GOT3 (cell line): ENCODE data around the gene SPARC.
A peak's percentile ranks its signal among the peaks of the same experiment; 100 is the strongest.

Experiments
- DNase-seq: peaks from one replicate; lab custom pipeline; 2025; ENCODE audit warnings: mixed read lengths; lab: John Stamatoyannopoulos, UW

SPARC gene

DNA sequence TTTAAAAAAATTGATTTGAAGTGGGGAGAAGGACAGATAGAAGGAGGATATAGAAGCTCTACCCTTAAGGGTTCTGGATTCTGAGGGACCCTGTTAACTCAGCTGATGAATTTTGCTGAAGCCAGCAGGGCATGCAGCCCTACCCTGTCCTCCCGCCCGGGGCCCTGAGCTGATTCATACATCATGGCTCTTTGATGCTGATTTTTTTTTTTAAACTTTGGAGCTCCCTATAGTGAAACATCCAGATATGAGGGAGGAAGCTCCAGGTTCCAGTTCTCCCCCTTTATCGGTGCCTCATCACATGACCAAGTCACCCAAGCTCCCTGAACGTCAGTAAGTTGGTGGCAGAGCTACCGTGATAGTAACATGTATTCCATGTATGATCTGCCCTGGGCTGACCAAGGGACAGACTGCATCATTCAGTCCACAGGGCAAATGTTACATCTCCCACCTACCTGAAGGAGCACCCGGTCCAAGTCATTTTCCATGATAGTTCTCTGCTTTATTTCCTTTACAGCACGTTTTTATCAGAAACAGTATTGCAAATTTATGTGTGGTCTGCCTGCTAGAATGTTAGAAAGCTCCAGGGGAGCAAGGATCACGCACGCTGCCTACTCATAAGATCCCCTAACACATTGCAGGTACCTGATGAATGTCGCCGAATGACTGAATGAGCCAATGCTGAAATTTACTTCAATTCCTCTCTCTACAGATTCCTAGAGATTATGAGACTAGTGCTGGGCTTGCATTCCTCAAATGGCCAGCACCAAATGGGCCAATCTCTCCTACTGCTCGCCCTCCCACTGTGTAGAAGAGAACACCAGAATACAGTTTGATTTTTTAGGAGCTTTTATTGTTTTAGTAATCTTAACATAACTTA is 25.9 kb downstream of the SPARC start:
- peak; percentile 39 for DNase-seq

DNA sequence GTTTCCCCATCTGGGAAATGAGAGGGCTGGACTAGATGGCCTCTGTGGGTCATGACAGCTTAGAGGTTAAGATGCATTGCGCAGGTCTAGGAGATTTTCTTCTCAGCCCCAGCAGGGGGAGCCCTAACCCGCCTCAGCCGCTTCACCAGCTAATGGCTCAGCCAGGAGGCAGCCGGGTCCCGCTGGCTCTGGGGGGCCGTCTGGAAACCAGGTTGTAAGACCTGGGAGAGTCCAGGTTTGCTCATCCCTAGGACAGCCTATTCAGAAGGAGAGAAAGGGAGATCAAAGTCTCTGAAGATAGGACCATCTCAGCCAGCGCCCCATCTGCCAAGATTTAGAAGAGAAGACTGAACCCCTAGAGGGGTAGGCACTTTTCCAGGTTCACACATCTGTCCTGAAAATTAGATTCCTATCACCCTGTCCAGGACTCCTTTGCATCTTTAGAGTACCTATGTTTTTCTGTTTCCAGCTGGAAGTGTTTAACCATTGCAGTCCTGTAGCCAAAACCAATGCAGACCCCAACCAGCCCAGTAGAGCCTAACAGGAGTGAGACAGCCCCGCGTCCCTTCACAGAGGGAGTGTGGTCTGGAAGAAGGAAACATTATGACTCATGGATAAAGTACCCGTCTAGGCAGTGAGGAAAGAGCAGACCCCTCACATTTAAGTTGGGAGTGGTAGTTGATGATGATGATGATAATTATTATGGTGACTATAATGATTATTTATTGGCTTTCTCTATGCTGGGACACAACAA is 27.5 kb downstream of the SPARC start:
- peak; percentile 65 for DNase-seq

DNA sequence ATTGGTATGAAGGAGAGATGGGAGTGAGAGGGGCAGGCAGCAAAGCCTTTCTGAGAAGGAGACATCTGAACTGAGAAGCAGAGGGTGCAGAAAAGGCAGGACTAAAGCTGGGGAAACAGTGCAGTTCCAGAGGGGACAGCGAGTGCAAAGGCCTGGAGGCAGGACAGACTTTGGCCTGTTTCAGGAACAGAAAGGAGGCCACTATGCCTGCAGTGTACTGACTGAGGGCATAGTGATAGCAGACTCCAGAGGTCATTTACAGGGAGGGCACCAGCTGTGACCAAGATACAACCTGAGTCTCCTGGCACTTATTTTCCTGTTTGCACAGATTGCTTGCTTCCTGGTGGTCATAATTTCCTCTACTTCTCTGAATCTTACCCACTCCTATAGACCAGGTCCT is 29.6 kb downstream of the SPARC start:
- no peak for DNase-seq

DNA sequence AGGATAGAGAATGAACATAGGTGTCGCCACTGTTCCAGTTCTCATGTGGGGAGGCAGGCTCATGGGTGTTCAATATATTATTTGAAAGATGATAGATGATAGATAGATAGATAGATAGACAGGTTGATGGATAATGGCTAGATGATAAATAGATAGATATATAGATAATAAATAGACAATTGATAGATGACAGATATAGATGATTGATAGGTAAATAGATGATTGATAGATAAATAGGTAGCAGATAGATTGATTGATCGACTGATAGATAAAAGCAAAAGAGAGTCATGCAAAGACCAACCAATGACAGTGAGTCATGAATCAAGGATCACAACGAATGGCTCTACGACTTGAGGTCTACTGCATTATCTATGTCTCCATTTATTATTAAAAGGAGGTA is 30.4 kb downstream of the SPARC start:
- DNase-seq, result no peak

DNA sequence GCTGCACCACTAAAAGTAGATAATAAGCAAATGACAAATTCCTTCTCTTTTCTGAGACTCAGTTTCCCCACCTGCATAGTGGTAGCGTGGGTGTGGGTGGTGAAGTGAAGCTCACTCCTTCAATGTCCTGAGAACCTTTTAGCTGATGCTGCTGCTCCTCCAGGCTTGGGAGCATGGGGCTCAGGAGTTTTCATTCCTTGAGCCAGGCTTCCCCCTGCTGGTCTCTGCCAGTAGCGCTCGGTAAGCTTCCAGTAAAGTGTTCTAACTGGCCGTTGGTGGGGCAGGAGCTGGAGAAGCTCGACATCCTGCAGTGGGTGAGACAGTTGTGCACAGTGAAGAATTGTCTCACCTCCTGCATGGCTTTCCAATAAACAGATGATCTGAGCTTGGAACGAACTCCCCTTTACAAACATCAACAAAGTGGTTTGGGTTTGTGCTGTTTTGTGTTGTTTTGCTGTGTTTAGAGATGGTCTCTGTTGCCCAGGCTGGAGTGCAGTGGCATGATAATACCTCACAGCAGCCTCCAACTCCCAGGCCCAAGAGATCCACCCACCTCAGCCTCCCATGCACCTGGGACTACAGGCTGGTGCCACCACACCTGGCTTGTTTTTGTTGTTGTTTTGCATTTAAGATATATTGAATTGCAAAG is 34.6 kb downstream of the SPARC start:
- DNase-seq, result peak; percentile 54

DNA sequence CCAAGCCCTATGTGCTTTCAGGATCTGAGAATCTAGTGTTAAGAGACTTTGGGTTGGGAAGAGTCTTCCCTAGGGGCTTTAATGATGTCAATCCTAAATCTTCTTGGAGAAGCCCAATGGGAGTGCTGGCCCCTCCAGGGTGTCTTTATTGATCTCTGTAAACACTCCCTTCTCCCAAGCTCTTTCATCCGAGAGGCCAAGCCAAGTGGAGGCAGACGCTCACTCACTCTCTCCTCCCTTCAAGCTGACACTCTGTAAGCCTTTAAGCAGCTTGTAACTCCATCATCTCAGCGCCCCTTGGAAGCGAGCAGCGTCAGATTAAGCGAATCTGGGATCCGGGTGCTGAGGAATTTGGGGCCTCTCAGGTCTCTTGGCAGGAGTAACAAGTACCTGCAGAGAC is 37.7 kb downstream of the SPARC start:
- no peak for DNase-seq

DNA sequence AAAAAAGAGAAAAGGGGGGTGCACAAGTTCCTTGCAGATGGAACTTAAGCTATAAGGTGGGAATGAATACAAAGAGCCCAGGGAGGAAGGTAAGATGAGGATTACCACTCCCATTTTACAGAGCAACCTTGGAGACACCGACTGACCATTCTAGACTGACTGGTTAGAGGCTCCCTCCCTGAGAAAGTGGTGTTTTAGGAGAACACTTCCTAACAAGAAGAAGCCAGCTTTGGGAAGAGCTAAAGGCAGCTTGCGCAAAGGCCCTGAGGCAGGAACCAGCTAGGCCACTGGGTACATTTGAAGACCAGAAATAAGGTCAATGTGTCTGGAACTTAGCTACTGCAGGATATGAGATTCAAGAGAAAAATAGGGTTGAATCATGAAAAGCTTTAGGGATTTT is 38.6 kb downstream of the SPARC start:
- DNase-seq, result no peak

DNA sequence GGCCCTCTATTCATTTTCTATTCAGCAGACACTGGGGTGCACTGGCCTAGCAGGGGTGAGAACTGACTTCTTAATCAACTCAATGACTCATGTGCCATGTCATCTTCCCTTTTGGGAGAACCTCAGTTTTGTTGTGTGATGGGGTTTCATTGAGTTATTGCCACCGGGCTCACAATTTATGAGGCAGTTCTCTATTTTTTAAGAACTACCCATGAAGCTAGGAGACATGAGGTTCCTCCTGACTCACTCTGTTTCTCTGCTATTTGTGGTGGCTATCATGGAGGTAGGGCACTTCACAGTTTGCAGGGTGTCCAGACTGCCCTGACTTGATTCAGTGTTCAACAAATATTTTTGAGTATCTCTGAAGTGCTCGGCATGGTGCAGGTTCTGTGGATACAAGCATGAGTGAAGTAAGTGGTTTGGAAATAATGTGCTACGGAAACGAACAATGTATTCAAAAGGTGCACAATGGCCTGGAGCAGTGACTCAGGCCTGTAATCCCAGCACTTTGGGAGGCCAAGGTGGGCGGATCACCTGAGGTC is 39.3 kb downstream of the SPARC start:
- no peak for DNase-seq

DNA sequence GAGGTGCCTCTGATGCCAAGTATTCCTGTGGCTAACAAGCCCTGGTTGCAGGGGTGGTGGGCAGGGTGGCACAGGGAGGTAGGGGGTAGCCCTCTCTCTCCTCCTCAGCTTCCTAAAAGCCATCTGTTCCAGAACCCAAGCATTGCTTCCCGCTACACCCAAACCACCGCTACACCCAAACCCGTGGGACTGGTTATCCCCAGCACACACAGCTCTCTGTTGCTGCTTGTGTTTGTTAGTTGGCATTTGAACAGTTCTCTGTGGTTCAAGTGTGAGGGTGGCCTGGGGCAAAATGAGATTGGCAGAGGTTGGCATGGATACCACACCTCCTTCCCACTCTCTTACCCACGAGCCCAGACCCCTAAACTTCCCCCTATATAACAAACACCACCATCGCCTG is 40.4 kb downstream of the SPARC start:
- no peak for DNase-seq

DNA sequence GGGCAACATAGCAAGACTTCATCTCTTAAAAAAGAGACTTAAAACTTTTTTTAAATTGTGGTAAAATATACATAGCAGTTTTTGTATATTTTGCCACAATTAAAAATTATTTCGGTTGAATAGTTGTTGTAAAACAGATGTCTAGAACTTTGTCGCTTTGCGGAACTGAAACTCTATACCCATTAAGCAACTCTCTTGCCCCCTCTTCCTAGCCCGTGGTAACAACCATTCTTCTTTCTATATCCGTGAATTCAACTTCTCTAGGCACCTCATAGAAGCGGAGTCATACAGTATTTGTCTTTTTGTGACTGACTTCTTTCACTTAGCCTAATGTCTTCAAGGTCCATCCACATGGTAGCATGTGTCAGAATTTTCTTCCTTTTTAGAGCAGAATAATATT is 43.3 kb downstream of the SPARC start:
- no peak for DNase-seq

DNA sequence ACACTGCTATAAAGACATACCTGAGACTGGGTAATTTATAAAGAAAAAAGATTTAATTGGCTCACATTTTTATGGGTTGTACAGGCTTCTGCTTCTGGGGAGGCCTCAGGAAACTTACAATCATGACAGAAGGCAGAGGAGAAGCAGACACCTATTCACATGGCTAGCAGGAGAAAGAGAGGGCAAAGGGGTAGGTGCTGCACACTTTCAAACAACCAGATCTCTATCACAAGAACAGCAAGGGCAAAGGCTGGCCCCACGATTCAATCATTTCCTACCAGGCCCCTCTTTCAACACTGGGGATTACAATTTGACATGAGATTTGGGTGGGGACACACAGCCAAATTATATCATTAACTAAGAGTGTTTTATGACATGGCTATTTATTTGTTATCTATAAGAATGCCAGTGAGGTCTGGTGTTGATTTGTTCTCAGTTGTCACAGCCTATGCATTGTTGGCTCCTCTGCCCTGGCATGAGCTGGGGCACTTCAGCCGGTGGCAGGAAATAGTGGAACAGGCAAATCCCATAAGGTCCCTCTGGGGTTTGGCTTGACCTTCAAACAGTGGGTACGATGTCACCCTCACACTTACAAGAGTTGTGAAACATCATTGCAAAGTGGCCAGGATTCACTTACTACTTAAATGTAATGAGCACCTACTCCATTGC is 44.1 kb downstream of the SPARC start:
- no peak for DNase-seq

DNA sequence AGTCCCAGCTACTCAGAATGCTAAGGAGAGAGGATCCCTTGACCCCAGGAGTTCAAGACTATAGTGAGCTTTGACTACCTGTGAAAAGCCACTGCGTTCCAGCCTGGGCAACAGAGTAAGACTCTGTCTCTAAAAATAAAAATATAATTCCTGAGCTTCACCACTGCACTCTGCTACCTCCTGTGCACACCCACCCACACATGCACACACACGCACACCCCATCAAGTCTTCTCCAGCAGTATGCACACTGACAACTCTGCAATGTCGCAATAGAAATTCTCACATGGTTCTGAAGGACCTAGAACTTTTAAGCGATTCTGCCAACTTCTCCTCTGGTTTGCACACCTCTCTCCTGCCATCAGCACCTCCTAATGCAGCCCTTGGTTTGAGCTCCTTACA is 48.1 kb downstream of the SPARC start:
- DNase-seq, result no peak

DNA sequence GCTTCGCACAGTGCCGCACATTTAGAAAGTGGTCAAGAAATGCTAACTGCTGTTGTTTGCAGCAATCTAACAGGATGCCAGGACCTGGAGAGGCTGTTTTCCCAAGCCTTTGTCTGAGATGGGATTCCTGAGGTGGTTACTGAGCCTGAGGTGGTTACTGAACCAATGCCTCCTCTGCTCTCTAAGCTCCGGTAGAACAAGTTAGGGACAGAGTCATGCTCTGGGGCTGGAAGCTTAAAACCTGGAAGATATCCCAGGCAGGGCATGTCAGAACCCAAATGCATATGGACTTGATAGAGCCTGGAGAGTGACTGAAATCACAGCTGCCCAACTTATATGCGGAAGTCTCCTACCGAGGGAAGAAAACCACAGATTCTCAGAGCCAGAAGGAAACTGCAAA is 49.0 kb downstream of the SPARC start:
- DNase-seq, result no peak

DNA sequence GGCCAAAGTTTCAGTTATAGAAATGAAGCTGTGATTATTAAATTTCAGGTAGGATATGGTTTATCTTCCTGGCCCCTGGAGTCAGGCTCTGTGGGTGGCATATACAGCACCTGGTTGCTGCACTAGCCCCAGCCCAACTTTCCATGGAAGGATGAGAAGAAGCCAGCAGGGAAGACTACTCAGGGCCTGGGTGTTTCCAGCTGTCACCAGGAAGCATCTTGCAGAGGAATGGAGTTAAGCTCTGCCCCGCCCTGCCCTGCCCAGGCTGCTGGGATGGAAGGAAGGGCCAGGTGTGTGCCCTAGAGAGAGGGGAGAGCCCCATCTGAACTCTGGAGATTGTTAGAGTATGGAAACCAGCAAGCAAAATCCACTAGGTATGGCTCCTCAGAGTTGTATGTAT is 52.8 kb downstream of the SPARC start:
- no peak for DNase-seq

DNA sequence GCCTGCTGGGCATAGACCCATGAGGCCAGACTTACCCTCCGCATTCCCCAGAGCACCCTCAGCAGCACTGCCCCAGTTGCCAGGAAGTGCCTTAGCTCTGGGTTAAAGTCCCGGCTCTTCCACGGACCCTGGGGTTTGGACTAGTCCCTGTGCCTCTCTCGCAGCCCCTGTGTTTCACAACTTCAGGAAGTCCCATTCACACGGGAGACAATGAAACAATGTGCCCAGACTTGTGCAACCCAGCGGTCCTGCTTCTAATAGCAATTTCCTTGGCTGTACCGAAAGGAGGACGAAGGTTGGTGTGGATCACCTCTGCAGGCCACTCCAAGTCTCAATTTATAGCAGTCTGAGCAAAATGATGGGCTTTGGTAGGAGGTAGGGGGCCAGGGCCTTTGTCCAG is 53.8 kb downstream of the SPARC start:
- no peak for DNase-seq

DNA sequence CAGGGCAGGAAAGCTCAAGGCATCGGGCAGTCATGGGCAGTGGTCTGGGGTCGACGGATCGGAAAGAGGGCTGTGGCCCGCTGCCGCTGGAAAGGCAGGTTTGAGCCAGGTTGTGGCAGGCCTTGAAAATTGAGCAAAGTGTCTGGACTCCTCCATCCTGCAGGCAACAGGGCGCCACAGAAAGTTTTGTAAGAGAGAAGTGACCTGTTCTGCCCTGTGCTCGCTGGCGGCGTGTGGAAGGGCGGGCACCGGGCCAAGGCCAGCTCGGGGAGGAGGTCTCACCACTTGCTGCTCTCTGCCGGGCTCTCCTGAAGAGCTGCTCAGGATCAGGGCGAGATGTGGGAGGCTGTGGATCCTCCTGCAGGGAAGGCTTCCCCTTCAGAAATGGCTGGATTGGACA is 54.2 kb downstream of the SPARC start:
- no peak for DNase-seq

DNA sequence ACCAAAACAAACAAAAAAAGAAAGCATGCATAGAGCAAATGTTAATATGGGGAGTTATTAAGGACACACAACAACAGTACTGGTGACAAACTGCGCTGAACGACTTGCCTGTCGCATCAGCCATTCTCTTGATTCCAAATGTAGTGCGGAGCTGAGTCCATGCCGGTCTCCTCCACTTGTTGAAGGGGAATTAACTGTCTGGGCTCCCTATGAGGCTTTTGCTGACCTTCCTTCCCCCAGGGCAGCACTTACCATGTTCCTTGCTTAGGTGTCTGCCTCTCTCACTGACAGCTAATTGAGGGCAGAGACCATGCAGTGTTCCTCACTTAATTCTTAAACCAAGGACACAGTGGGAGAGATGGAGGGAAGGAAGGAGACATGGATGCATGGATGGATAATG is 54.8 kb downstream of the SPARC start:
- DNase-seq, result no peak

DNA sequence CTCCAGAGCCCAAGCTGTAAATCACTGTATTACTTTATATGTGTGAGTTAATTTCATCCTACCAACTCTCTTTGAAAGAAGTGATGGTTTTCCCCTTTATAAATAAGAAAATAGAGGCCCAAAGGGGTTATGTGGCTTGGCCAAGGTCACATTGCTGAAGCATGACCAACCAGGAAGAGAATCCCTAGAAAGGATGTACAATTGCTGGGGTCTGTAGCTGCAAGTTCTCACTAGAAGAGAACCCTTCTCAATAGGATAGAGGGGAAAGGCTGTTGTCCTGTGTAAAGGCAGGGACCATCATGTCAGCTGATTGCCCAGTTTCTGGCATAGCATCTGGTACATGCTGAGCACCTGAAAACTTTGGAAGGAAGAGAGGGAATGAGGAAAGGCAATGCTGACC is 56.6 kb downstream of the SPARC start:
- DNase-seq, result no peak

DNA sequence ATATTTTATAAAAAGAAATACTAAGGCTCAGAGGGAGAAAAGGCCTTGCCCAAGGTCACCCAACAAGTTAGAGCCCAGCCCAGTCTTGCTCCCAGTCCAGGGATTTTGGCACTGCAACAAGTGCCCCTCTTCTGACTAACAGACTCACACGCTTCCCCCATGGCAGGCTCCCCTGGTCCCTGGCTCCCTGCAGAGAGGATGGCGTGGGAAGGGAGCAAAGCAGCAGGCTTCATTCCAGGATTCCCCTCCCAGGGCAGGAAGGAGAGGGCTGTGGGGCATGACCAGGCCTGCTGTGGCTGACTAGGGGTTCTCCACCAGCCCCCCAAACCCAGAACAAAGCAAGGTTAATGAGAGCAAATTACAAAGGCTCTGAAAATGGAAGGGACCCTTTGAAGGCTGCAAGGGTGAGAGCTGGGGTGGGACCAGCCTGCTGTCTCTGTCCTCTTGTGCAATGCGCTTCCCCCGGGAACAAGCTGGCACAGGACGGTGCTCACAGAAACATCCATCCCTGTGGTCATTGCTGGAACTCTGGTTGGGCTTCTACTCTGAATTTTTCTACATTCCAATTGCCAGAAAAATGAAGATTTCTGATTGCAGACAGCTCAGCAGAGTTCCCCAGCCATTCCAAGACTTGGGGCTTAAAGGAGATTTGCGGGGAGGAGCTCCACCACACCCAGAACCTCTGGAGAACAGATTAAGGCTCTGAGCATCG is 58.4 kb downstream of the SPARC start:
- DNase-seq, result peak; percentile 59

DNA sequence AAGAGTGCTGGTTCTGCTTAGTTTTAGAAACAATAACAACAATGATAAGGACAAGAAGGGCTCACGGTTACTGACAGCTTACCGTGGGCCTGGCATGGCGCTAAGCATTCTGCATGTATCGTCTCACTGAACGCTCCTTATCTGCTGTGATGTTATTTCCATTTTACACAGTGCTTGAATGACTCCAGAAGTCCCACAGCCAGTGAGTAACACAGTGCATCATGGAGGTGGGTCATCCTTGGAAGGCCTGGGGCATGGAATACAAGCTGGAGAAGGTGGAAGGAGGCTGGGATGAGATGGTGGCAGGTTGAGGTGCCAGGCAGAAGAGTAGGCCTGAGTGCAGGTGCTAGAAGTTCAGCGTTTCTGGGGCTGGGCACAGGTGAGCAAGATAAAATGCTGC is 59.1 kb downstream of the SPARC start:
- no peak for DNase-seq

DNA sequence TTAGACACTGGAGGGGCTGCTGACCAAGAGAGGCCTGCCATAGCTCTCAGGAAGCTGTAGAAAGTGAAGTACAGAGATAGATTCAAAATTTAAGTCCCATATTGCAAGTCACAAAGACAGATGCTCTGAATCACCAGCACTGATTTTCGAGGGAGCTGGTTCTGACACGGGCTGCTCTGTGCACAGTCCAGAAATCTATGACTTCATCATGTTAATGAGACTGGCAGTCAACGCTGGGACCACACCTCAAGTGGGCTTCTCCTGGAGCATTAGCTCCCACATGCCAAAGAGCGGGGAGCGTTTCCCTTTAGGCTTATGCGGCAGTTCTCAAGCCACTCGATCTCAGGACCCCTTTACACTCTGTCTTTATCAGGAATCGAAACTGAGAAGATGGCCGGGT is 61.4 kb downstream of the SPARC start:
- DNase-seq, result no peak

DNA sequence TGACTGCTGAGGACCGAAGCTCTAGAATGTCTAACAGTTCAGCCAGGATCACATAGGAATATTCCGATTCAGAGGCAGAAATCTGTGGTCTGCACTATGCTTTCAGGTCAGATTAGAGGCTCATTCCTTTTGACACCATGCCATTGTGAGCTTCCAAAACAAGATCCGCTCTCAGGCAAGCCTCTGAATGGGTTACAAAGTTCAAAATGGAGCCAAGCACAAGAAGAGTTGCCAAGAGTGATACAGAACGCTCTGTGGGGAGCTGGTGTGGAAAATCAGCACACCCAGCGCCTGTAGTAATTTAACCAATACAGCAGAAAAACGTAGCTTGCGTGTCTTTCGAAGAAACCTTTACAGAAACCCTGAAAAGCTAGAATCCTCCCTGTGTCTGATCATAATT is 62.2 kb downstream of the SPARC start:
- no peak for DNase-seq
